ENCODE data around the gene KCNE1.

The KCNE1 gene

GRCh38 chr21:34535886-34536285 is 23.9 kb upstream of the KCNE1 start:
- TF ChIP-seq EZH2 (IDR thresholded peaks at IDR 0.05; ENCODE audit: borderline replicate concordance, low read depth, low read length, severe bottlenecking) (no peak), CTCF (IDR thresholded peaks at IDR 0.05; ENCODE audit: borderline replicate concordance, extremely low read depth, low read length, poor library complexity, severe bottlenecking) (no peak)
- no peaks in the 10 kb centered on the region for H3K36me3 ChIP-seq (ENCODE audit: insufficient read depth, low read length)
- H3K9ac ChIP-seq (ENCODE audit: low read depth, low read length), result no peak overlapping the region
- ATAC-seq (ENCODE audit: insufficient read depth, low read depth) (no peak), DNase-seq (no peak)
- H4K20me1 ChIP-seq (ENCODE audit: insufficient read depth, low read length), result peaks cover 4% of the 10 kb centered on the region; the same call in 1 of the 2 replicates
- H3K27me3 ChIP-seq (ENCODE audit: insufficient read depth, low read length, poor library complexity), result no peaks in the 10 kb centered on the region
- H3K4me1 ChIP-seq (ENCODE audit: insufficient read depth, low read length), result no peaks in the 10 kb centered on the region
- H2AFZ ChIP-seq (ENCODE audit: low read depth, low read length), result no peak overlapping the region
- peaks cover 7% of the 10 kb centered on the region for H3K79me2 ChIP-seq (ENCODE audit: insufficient read depth, low read length)
- H3K4me2 ChIP-seq (ENCODE audit: insufficient read depth, low read length), result no peak overlapping the region
- H3K27ac ChIP-seq (ENCODE audit: low read length), result no peak overlapping the region
- H3K9me3 ChIP-seq (ENCODE audit: insufficient read depth, low read length, severe bottlenecking), result no peaks in the 10 kb centered on the region
- H3K4me3 ChIP-seq (ENCODE audit: low read depth in 1 of 2, low read length in 2 of 2), result no peak overlapping the region

GRCh38 chr21:34534522-34534921 is 22.5 kb upstream of the KCNE1 start:
- H3K9me3 ChIP-seq (ENCODE audit: insufficient read depth, low read length, severe bottlenecking), result no peaks in the 10 kb centered on the region
- DNase-seq (no peak), ATAC-seq (ENCODE audit: insufficient read depth, low read depth) (no peak)
- H3K4me2 ChIP-seq (ENCODE audit: insufficient read depth, low read length), result no peak overlapping the region
- peaks cover 4% of the 10 kb centered on the region; the same call in 1 of the 2 replicates for H4K20me1 ChIP-seq (ENCODE audit: insufficient read depth, low read length)
- no peak overlapping the region for H3K9ac ChIP-seq (ENCODE audit: low read depth, low read length)
- no peak overlapping the region for H2AFZ ChIP-seq (ENCODE audit: low read depth, low read length)
- H3K79me2 ChIP-seq (ENCODE audit: insufficient read depth, low read length), result peaks cover 4% of the 10 kb centered on the region; the same call in 1 of the 2 replicates
- TF ChIP-seq CTCF (IDR thresholded peaks at IDR 0.05; ENCODE audit: borderline replicate concordance, extremely low read depth, low read length, poor library complexity, severe bottlenecking) (no peak), EZH2 (IDR thresholded peaks at IDR 0.05; ENCODE audit: borderline replicate concordance, low read depth, low read length, severe bottlenecking) (no peak)
- H3K27ac ChIP-seq (ENCODE audit: low read length), result no peak overlapping the region
- H3K4me3 ChIP-seq (ENCODE audit: low read depth in 1 of 2, low read length in 2 of 2), result no peak overlapping the region
- H3K27me3 ChIP-seq (ENCODE audit: insufficient read depth, low read length, poor library complexity), result no peaks in the 10 kb centered on the region
- no peaks in the 10 kb centered on the region for H3K36me3 ChIP-seq (ENCODE audit: insufficient read depth, low read length)
- H3K4me1 ChIP-seq (ENCODE audit: insufficient read depth, low read length), result no peaks in the 10 kb centered on the region

GRCh38 chr21:34533938-34534337 is 21.9 kb upstream of the KCNE1 start:
- no peaks in the 10 kb centered on the region for H3K9me3 ChIP-seq (ENCODE audit: insufficient read depth, low read length, severe bottlenecking)
- H2AFZ ChIP-seq (ENCODE audit: low read depth, low read length), result no peak overlapping the region
- no peak overlapping the region for H3K4me2 ChIP-seq (ENCODE audit: insufficient read depth, low read length)
- TF ChIP-seq CTCF (IDR thresholded peaks at IDR 0.05; ENCODE audit: borderline replicate concordance, extremely low read depth, low read length, poor library complexity, severe bottlenecking) (no peak), EZH2 (IDR thresholded peaks at IDR 0.05; ENCODE audit: borderline replicate concordance, low read depth, low read length, severe bottlenecking) (no peak)
- no peaks in the 10 kb centered on the region for H3K4me1 ChIP-seq (ENCODE audit: insufficient read depth, low read length)
- H3K36me3 ChIP-seq (ENCODE audit: insufficient read depth, low read length), result no peaks in the 10 kb centered on the region
- peaks cover 4% of the 10 kb centered on the region; the same call in 1 of the 2 replicates for H3K79me2 ChIP-seq (ENCODE audit: insufficient read depth, low read length)
- H3K4me3 ChIP-seq (ENCODE audit: low read depth in 1 of 2, low read length in 2 of 2), result no peak overlapping the region
- DNase-seq, result no peak
- H3K9ac ChIP-seq (ENCODE audit: low read depth, low read length), result no peak overlapping the region
- no peaks in the 10 kb centered on the region for H3K27me3 ChIP-seq (ENCODE audit: insufficient read depth, low read length, poor library complexity)
- no peak overlapping the region for H3K27ac ChIP-seq (ENCODE audit: low read length)
- no peak for ATAC-seq (ENCODE audit: insufficient read depth, low read depth)
- peaks cover 4% of the 10 kb centered on the region; the same call in 1 of the 2 replicates for H4K20me1 ChIP-seq (ENCODE audit: insufficient read depth, low read length)

GRCh38 chr21:34531399-34531798 is 19.4 kb upstream of the KCNE1 start:
- TF ChIP-seq CTCF (IDR thresholded peaks at IDR 0.05; ENCODE audit: borderline replicate concordance, extremely low read depth, low read length, poor library complexity, severe bottlenecking), result no peak
- no peak for TF ChIP-seq EZH2 (IDR thresholded peaks at IDR 0.05; ENCODE audit: borderline replicate concordance, low read depth, low read length, severe bottlenecking)
- no peaks in the 10 kb centered on the region for H3K36me3 ChIP-seq (ENCODE audit: insufficient read depth, low read length)
- H2AFZ ChIP-seq (ENCODE audit: low read depth, low read length), result no peak overlapping the region
- H3K4me3 ChIP-seq (ENCODE audit: low read depth in 1 of 2, low read length in 2 of 2), result no peak overlapping the region
- DNase-seq (no peak), ATAC-seq (ENCODE audit: insufficient read depth, low read depth) (no peak)
- no peaks in the 10 kb centered on the region for H3K27me3 ChIP-seq (ENCODE audit: insufficient read depth, low read length, poor library complexity)
- H4K20me1 ChIP-seq (ENCODE audit: insufficient read depth, low read length), result peaks cover 4% of the 10 kb centered on the region; the same call in 1 of the 2 replicates
- H3K9me3 ChIP-seq (ENCODE audit: insufficient read depth, low read length, severe bottlenecking), result peaks cover 2% of the 10 kb centered on the region
- H3K4me1 ChIP-seq (ENCODE audit: insufficient read depth, low read length), result peaks cover 7% of the 10 kb centered on the region
- peaks cover 4% of the 10 kb centered on the region; the same call in 1 of the 2 replicates for H3K79me2 ChIP-seq (ENCODE audit: insufficient read depth, low read length)
- H3K27ac ChIP-seq (ENCODE audit: low read length), result no peak overlapping the region
- no peak overlapping the region for H3K4me2 ChIP-seq (ENCODE audit: insufficient read depth, low read length)
- no peak overlapping the region for H3K9ac ChIP-seq (ENCODE audit: low read depth, low read length)

Data from DND-41 (cell line).